Erythroblast (primary cell): ENCODE measurements around the gene MAP1LC3A.

Experiments
- GATA1 ChIP-seq: IDR thresholded peaks from 2 replicates; pipeline ENCODE4 v1.6.1; 2011; ENCODE audit warnings: low read depth, mild to moderate bottlenecking, control low read depth, low read length, moderate library complexity
- POLR2A ChIP-seq: IDR thresholded peaks from 2 replicates; pipeline ENCODE4 v1.6.1; 2011; ENCODE audit warnings: mild to moderate bottlenecking, low read length

DNA sequence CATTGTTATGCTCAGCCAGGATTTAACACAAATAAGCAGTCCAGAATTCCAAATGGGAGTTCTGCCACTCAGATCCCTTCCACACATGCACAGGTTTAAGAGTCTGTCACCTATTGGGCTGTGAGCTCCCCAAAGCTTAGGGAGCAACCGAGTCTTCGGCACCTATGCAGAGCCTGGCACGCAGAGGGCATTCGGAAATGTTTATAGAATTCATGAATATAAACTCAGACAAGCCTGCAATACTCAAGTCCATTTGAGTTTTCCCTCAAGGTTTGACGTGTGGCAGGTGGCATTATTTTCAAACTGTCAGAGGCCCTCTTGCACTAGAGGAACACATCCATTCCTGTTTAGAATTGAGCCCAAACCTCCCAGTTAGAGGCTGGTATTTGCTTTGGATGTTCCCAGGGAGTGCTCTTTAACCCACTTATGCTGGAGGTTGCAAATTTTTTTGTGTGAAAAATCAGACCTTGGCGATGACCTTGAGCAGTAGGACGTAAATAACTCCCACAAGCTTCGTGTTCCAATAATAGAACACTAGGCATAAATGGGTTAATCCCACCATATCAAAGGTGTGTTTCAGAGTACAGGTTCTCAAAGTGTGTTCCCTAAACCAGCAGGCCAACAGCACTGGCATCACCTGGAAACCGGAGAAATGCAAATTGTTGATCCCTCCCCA is 28.1 kb downstream of the MAP1LC3A start:
- TF ChIP-seq POLR2A, result no peak
- TF ChIP-seq GATA1, result no peak
